Head of caudate nucleus (tissue), 42 donors: ENCODE results near the gene UTP18.
"Not testable (repeated sequence)": the region's sequence is repeated elsewhere in the genome, so short reads cannot be mapped to it uniquely, and the experiment has no call there.

Source experiments
- DNase-seq, 42 donors: peaks; one replicate each; pipeline versions ENCODE4 v3.0.0 to v3.0.0-alpha.2; 2020 to 2021; ENCODE audit warnings: mixed read lengths in 7 of 42
- intact Hi-C: fragments of 100-400 bp; cut with DNase I; formaldehyde crosslinking; loops from one replicate; pipeline ENCODE4 v1.15.0; 2022

The UTP18 gene

DNA sequence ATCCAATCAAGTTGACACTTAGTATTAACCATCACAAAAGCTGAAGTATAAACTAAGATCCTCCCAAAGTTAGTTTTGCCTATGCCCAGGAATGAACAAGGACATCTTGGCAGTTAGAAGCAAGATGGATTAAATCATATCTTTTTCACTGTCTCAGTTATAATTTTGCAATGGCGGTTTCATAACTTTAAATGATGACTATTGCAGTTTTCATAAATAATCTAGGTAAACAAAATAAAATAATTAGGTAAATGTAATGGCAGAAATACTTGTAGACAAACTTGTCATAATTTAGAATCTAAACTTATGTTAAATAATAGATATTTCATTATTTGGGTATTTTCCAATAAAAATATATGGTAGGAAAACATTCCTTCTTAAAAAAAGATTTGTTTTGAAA is 51.7 kb downstream of the UTP18 start:
- intact Hi-C loops, result not testable (repeated sequence)

GRCh38 chr17:51319186-51319585 is 58.8 kb downstream of the UTP18 start:
- DNase-seq, result no peak
- intact Hi-C loops, result no loop called here

More for the DNA sequence above, 51.7 kb downstream of the UTP18 start:
- DNase-seq, result not testable (repeated sequence)

- intact Hi-C loops, result no loop called here
Observed at GRCh38 chr17:51322390-51323029, 62.2 kb downstream of the UTP18 start.

GRCh38 chr17:51325471-51325870 is 65.1 kb downstream of the UTP18 start:
- intact Hi-C loops, result no loop called here
- no peak for DNase-seq

More at GRCh38 chr17:51322390-51323029, 62.2 kb downstream of the UTP18 start:
- DNase-seq, result peak in 5 of 42 donors; percentile 28 to 61 (median 33)

- DNase-seq, intact Hi-C loops: not testable (repeated sequence)
Observed at GRCh38 chr17:51330861-51331503, 70.6 kb downstream of the UTP18 start.

DNA sequence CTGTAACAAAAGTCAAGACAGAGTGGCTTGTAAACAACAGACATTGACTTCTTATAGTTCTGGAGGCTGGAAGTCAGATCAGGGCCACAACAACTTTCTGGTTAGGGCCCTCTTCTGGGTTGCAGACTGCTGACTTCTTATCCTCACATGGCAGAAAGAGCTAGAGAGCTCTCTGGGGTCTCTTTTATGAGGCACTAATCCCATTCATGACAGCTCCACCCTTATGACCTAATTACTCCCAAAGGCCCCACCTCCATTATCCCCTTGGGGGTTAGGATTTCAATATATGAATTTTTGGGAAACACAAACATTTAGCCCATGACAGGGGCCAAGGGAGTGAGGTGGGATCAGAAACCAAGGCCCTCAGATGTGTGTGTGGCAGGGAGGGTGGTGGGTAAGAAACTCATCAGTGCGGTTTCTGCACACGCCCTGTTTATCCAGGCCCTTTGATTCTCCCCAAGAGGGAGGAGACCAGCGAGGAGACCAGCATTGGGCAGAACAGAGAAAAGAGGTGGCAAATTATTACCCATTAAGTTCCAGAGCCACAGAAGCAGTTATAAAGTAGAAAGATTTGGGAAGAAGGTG is 74.8 kb downstream of the UTP18 start:
- intact Hi-C loops, result no loop called here

DNA sequence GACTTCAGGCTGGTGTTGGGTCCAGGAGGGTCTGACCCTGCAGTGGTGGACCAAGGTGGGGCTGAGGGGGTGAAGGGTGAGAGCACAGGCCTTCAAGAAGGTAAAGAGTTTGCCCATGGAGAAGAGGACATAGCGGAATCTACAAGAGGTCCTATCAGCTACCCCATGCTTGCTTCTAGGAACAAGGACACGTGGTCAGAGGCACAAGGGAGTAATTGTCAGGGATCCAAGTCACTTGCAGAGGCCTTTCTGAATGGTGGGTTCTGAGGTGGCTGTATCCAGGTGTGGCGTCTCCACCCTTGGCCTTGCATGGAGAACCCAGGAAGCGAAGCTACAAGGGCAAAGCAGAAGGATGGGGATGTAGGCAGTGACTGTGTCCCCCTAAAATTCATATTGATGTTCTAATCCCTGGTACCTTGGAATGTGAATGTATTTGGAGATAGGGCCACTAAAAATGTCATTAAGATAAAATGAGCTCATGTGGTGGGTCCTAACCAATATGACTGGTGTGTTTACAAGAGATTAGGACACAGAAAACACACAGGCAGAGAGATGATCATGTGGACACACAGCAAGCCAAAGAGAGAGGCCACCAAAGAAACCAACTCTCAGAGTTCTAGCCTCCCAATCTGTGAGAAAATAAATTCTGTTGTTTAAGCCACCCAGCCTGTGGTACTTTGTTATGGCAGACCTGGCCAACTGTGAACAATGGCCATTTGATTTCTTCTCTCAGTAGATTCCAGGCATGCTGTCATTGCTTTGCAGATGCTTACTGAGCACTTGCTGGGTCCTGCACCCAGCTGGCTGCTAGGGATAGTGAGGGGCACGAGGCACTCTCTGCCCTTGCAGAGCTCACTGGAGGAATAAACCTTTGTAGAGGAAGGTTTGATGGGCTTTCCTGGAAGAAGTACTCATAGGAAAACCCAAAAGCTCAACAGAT is 75.8 kb downstream of the UTP18 start:
- intact Hi-C loops, result no loop called here
- DNase-seq, result peak in 17 of 42 donors; percentile 26 to 81 (median 45)

More for the DNA sequence above, 74.8 kb downstream of the UTP18 start:
- no peak for DNase-seq

GRCh38 chr17:51341457-51341856 is 81.1 kb downstream of the UTP18 start:
- no peak for DNase-seq
- intact Hi-C loops, result no loop called here

- intact Hi-C loops, result no loop called here
- DNase-seq, result no peak
Observed at GRCh38 chr17:51342257-51342656, 81.9 kb downstream of the UTP18 start.

GRCh38 chr17:51344532-51344931 is 84.2 kb downstream of the UTP18 start:
- intact Hi-C loops, result no loop called here
- no peak for DNase-seq

- DNase-seq, result peak in 41 of 42 donors; percentile 34 to 86 (median 69)
- intact Hi-C loops, result no loop called here
Observed at GRCh38 chr17:51346218-51346982, 86.1 kb downstream of the UTP18 start.
